ENCODE data around the gene PDPN. TPM values are rescaled to one million over a fixed set of nuclear protein-coding genes. Genes with fewer than 3 reads are reported as not detected.

PDPN gene
- total RNA-seq = 1 to 10 TPM; 6.5 to 8.7 TPM
- polyA plus RNA-seq (ENCODE audit: insufficient read depth, low read depth, low replicate concordance) = 14.3 TPM
- long read RNA-seq, donor 1, transcript PDPN-201 (6 exons, 3,104 nt) = major isoform, 17 of 28 reads
- long read RNA-seq, donor 1, transcript PDPN-202 (6 exons, 2,801 nt) = minor isoform, 10 of 28 reads
- long read RNA-seq, donor 1, partial matches to known transcripts = 0 of 28 reads
- long read RNA-seq, donor 1, other reads (novel, unspliced or antisense) = 0 of 28 reads
- long read RNA-seq, donor 2, transcript PDPN-202 (6 exons, 2,801 nt) = minor isoform, 10 of 25 reads
- long read RNA-seq, donor 2, transcript PDPN-201 (6 exons, 3,104 nt) = major isoform, 14 of 25 reads
- long read RNA-seq, donor 2, partial matches to known transcripts = 0 of 25 reads
- long read RNA-seq, donor 2, other reads (novel, unspliced or antisense) = 0 of 25 reads

GRCh38 chr1:13583595-13583965 is at the start of gene PDPN:
PDPN (plus strand) TSS chr1:13583832; CDS start chr1:13584034, 202 bp downstream.
- peak; percentile 48 for DNase-seq
- Histone ChIP-seq H3K4me1 (peaks cover 3% of the 10 kb centered on the region), H3K27me3 (no peaks in the 10 kb centered on the region), H3K4me3 (peak within 1 kb of the TSS; percentile 58 to 61), H3K9me3 (no peaks in the 10 kb centered on the region), H3K27ac (peak within 1 kb of the TSS; percentile 49 to 87), H3K36me3 (ENCODE audit: low read depth, missing control alignments) (no peaks in the 10 kb centered on the region)
- no peak for TF ChIP-seq POLR2A (IDR thresholded peaks at IDR 0.05)
- TF ChIP-seq CTCF (IDR thresholded peaks at IDR 0.05) = no peak
- WGBS, 2 donors = 0% methylated on average over 16 to 29 of the region's 29 CpGs
- intact Hi-C loops (cut with DNase I; ENCODE audit: low total_unique reads) = no loop called here

GRCh38 chr1:13535227-13535626 is 48.4 kb upstream of the PDPN start:
- Histone ChIP-seq H3K4me1 (no peaks in the 10 kb centered on the region), H3K36me3 (ENCODE audit: low read depth, missing control alignments) (no peaks in the 10 kb centered on the region), H3K4me3 (no peak overlapping the region), H3K9me3 (no peaks in the 10 kb centered on the region), H3K27ac (no peak overlapping the region), H3K27me3 (no peaks in the 10 kb centered on the region)
- TF ChIP-seq CTCF (IDR thresholded peaks at IDR 0.05) = no peak
- no peak for TF ChIP-seq POLR2A (IDR thresholded peaks at IDR 0.05)
- intact Hi-C loops (cut with DNase I; ENCODE audit: low total_unique reads) = no loop called here
- no peak for DNase-seq
- 84% methylated on average over 6 of the region's 6 CpGs for WGBS, 2 donors

GRCh38 chr1:13536571-13536970 is 47.1 kb upstream of the PDPN start:
- Histone ChIP-seq H3K36me3 (ENCODE audit: low read depth, missing control alignments) (no peaks in the 10 kb centered on the region), H3K4me3 (no peak overlapping the region), H3K27ac (no peak overlapping the region), H3K27me3 (no peaks in the 10 kb centered on the region), H3K4me1 (no peaks in the 10 kb centered on the region), H3K9me3 (no peaks in the 10 kb centered on the region)
- WGBS, 2 donors = 73 to 80% methylated on average over 4 of the region's 4 CpGs
- TF ChIP-seq CTCF (IDR thresholded peaks at IDR 0.05) (no peak), POLR2A (IDR thresholded peaks at IDR 0.05) (no peak)
- DNase-seq = no peak
- intact Hi-C loops (cut with DNase I; ENCODE audit: low total_unique reads) = no loop called here

- intact Hi-C loops (cut with DNase I; ENCODE audit: low total_unique reads) = no loop called here
- Histone ChIP-seq H3K27me3 (no peaks in the 10 kb centered on the region), H3K4me1 (no peaks in the 10 kb centered on the region), H3K36me3 (ENCODE audit: low read depth, missing control alignments) (no peaks in the 10 kb centered on the region), H3K27ac (no peak overlapping the region), H3K4me3 (no peak overlapping the region), H3K9me3 (no peaks in the 10 kb centered on the region)
- DNase-seq = no peak
- WGBS, 2 donors = 98 to 100% methylated on average over 2 of the region's 2 CpGs
- TF ChIP-seq POLR2A (IDR thresholded peaks at IDR 0.05) = no peak
These were observed 44.8 kb upstream of the PDPN start for GRCh38 chr1:13538832-13539231.

- intact Hi-C loops (cut with DNase I; ENCODE audit: low total_unique reads) = no loop called here
- no peak for DNase-seq
- H3K4me3 ChIP-seq = no peak overlapping the region
- H3K36me3 ChIP-seq (ENCODE audit: low read depth, missing control alignments) = no peaks in the 10 kb centered on the region
- no peaks in the 10 kb centered on the region for H3K9me3 ChIP-seq
- H3K4me1 ChIP-seq = no peaks in the 10 kb centered on the region
- H3K27me3 ChIP-seq = no peaks in the 10 kb centered on the region
- TF ChIP-seq CTCF (IDR thresholded peaks at IDR 0.05) = no peak
- TF ChIP-seq POLR2A (IDR thresholded peaks at IDR 0.05) = no peak
- no peak overlapping the region for H3K27ac ChIP-seq
- WGBS, 2 donors = 90 to 97% methylated on average over 2 of the region's 2 CpGs
These were observed 43.9 kb upstream of the PDPN start for GRCh38 chr1:13539683-13540082.

Data from testis (tissue), 5 donors.